ENCODE results near the gene P3R3URF.
"Not testable (repeated sequence)": the region's sequence is repeated elsewhere in the genome, so short reads cannot be mapped to it uniquely, and the experiment has no call there.

The P3R3URF gene
- total RNA-seq, result 0 reads per million in 2 donors

DNA sequence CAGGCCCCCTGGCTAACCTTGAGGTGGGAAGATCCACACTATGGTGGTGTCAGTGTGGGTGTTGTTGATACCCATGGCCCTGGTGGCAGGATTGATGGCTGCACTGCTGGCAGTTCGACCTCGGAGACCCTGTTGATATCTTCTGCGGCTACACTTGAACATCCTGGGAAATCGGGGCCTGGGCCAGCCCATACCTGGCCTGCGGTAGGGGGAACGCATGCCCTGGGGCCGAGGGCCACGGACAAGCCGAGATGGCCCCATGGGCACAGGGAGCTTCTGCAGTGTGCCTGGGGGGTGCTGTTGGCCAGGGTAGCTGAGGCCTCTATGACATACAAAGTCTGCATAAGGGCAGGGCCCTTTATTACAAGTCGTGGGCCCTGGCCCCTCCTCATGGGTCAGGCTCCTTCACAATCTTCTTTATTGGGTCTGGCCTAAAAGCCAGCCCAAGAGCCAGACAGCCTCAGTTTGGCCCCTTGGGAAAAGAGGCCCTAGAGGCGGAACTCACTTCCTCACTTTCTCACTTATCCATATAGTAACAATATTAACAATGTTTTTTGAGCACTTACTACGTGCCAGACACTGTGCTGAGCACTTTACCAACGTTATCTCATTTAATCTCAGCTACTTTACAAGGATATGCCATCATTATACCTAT is at the start of gene P3R3URF:
P3R3URF (minus strand) TSS at position 278 of the 655 bp plus-strand sequence; CDS start at position 261, 17 bp downstream.
- no peak for DNase-seq

- no peak for DNase-seq
Observed at GRCh38 chr1:46224966-46225365, 48.7 kb upstream of the P3R3URF start.

GRCh38 chr1:46223472-46223943 is 47.2 kb upstream of the P3R3URF start:
- DNase-seq, result peak; percentile 31

DNA sequence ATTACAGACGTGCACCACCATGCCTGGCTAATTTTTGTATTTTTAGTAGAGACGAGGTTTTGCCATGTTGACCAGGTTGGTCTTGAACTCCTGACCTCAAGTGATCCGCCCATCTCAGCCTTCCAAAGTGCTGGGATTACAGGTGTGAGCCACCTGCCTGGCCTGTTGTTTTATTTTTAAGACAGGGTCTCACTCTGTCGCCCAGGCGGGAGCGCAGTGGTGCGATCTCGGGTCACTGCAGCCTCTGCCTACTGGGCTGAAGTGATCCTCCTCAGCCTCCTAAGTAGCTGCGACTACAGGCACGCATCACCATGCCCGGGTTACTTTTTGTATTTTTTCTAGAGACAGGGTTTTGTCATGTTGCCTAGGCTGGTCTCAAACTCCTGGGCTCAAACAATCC is 46.8 kb upstream of the P3R3URF start:
- DNase-seq, result not testable (repeated sequence)

GRCh38 chr1:46221749-46222148 is 45.5 kb upstream of the P3R3URF start:
- no peak for DNase-seq

DNA sequence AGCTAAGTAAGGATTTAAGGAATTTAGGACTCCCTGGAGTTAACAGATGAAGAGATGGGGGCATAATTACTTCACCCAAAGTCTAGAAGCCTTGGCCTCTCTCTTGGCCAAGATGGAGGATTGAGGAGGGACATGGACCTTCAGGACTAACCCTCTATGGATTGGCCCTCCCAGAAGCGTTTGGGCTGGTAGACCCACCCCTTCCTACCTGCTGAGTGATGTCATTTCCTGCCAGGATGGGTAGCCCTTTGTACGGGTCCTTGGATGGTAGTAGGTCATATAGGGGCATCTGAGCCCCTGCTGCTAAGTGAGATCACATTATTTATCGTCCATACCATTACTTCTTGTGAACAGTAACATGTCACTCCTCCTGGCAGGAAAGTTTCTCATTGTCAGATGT is 44.5 kb upstream of the P3R3URF start:
- no peak for DNase-seq

DNA sequence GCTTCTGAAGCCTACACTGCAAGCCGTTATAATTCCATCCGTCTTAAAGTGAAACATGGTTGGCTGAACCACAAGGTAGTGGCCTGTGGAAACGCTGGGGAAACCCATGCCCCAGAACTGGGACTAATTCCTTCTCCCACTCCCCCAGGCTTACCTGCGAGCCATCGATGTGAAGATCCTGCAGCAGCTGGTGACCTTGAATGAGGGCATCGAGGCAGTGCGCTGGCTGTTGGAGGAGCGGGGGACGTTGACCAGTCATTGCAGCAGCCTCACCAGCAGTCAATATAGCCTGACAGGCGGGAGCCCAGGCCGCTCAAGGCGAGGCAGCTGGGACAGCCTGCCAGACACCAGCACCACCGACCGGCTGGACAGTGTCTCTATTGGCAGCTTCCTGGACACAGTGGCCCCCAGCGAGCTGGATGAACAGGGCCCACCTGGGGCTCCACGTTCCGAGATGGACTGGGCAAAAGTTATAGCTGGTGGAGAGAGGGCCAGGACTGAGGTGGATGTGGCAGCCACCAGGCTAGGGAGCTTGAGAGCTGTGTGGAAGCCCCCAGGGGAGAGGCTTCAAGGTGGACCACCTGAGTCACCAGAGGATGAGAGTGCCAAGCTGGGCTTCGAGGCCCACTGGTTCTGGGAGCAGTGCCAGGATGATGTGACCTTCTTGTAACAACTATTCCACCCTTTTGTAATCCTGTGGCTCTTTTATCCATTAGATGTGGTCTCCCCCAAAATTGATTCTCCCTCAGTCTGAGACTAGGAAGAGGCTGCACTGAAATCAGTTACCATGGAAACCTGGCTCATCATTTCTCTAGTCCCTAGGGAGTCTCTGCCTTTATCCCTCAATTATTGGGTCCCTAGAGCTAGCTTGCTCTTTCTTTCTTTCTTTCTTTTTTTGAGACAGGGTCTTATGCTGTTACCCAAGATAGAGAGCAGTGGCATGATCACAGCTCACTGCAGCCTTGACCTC is 43.5 kb upstream of the P3R3URF start:
- no peak for DNase-seq

DNA sequence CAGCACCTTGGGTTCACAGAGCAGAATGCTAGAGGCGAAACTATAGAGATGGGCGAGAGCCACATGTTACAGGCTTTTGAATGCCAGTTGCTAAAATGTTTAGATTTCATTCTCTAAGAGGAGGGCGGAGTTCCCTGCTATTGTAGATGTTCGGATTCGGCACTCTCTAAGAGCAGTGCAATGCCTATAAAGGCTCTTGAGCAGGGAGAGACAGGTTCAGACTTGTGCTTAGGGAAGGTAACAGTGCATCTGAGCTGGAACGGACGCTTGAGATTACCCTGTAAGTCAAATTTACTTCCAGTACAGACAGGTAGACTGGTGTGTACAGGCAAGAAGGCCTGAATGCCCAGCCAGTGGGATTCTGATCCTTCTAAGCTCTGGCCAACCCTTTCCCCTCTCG is 42.2 kb upstream of the P3R3URF start:
- DNase-seq, result no peak

- DNase-seq, result no peak
Observed at GRCh38 chr1:46215504-46215903, 39.2 kb upstream of the P3R3URF start.

DNA sequence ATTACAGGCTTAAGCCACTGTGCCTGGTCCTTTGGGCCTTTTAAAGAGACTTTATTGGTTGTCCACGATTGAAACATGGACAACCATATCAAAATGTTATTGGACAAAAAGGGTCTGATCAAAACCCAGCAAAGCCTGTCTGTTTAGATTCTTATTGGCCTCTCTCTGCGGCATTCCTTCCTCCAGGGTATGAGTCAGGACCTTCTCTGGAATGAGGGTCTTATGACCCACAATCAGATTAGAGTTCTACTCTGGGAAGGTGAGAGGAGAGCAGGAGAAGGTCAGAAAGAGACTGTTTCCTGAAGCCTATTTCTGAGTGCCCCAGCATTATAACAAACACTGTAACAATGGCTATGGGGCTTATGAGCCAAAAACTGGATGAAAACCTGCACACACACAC is 34.8 kb upstream of the P3R3URF start:
- DNase-seq, result no peak

- DNase-seq, result no peak
Observed at GRCh38 chr1:46210561-46210960, 34.3 kb upstream of the P3R3URF start.

DNA sequence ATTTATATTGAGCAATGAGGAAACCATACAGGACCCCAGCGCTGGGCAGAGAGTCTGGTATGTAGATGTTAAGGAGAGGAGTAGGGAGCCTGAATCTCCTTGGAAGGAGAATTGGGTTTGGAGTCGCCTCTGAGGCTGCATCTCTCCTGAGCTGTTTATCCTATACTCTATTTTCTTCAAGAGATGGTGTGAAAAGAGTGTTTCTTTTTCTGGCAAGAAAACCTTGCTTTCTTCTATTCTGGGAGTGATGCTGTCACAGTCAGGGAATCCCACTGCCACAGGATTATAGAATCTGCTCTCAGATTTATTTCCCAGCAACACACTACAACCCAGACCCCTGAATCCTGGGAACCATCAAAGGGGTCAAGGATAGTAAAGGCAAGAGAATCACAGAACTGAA is 30.1 kb upstream of the P3R3URF start:
- no peak for DNase-seq

GRCh38 chr1:46205791-46206190 is 29.5 kb upstream of the P3R3URF start:
- DNase-seq, result no peak

DNA sequence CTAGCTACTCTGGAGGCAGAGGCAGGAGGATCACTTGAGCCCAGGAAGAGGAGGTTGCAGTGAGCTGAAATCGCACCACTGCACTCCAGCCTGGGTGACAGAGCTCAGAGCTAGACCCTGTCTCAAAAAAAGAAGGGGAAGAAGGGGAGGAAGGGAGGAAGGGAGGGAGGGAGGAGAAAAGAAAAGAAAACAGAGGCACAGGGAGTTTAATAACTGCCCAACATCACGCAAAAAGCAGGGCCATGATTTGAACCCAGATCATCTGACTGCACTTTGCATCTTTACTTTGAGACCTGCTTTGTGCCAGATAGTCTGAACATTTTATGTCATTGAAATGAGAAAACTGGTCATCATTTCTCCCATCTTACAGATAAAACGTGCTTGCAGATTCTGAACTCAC is 28.9 kb upstream of the P3R3URF start:
- DNase-seq, result no peak

DNA sequence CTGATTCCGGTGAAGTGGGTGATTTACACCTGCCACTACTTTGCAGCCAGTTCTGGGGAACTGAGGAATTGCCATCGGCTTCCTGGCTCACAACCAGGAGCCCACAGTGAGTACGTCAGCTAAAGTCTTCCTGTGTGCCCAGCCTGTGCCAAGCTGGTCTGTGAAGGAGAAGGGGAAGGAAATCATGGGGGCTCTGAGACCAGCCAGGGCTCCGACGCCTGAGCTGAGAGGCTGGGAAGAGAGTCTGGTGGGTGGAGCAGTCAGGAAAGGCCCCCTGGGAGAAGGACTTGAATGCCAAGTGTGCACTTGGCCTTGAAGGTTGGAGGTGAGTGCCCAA is 28.1 kb upstream of the P3R3URF start:
- DNase-seq, result no peak

DNA sequence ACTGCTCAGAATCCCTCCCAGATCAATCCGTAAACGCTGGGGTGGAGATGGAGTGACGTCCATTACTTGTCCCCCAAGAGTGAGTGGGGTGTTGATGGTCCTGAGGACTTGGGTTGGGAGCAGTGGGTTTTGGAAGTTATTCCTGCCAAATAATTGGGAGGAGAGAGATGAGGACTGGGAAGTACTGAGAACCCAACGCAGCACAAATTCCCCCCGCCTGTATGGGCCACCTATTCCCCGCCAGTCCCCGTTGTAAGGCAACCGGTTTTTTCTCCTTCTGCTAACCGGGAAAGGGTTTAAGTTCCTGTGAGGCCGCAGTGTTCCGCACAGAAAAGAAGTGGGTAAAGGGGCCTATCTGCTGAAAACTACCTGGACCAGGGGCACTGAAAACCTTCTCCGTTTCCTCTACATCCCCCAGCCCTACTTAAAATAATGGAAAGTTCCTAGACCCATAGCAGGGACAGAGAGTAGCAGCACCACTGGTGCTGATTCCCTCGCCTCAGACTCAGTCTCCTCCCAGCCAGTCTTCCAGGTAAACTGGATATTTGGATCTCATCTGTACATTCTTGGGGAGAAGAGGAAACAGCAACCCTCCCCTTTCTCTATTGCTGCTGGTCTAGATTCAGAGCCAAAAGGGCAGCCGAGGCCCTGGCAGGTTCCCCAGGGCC is 27.6 kb upstream of the P3R3URF start:
- no peak for DNase-seq

- no peak for DNase-seq
Observed at GRCh38 chr1:46199233-46199749, 23.0 kb upstream of the P3R3URF start.

DNA sequence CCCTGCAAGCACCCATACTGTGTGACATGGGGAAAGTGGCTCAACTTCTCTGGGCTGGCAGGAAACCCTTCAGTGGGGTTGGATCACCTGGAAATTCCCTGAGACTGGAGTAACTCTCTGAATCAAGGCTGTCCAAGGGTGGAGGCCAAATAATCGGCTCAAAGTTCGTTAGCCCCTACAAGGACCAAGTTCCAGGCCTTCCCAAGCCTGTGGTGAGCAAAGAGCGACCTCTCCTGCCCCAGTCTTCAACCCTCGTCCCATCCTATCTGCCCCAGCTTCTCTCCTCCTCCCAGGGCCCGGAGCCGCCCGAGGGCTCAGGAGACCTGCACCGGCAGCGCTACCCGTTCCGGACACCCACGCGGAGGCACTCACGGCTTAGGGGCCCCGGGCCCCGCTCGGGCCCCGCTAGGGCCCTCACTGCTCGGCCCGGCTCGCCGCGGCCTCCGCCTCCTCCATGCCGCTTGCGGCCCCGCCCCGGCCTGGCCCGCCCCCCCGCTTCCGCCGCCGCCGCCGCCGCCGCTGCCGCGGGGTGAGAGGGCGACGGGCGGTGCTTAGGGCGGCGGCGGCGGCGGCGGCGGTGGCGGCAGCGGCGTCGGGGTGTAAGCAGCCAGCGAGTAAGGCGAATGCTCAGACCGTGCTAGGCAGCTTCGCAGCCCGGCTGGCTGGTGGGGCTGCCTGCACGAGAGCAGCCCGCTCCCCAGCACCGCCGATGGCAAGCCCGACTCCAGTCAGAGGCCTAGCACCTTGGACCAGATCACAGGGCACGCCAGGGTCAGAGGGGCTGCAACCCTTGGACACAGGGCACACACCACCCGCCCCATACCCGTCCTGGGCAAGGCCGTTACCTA is 21.9 kb upstream of the P3R3URF start, which contains the start of gene POMGNT1:
POMGNT1 (minus strand) TSS at position 471 of the 848 bp plus-strand sequence. CDS start 613 bp downstream, outside the sequence.
- peak; percentile 66 for DNase-seq

GRCh38 chr1:46197560-46197963 is 21.3 kb upstream of the P3R3URF start:
- DNase-seq, result no peak

- DNase-seq, result no peak
Observed at GRCh38 chr1:46196609-46197008, 20.3 kb upstream of the P3R3URF start.

DNA sequence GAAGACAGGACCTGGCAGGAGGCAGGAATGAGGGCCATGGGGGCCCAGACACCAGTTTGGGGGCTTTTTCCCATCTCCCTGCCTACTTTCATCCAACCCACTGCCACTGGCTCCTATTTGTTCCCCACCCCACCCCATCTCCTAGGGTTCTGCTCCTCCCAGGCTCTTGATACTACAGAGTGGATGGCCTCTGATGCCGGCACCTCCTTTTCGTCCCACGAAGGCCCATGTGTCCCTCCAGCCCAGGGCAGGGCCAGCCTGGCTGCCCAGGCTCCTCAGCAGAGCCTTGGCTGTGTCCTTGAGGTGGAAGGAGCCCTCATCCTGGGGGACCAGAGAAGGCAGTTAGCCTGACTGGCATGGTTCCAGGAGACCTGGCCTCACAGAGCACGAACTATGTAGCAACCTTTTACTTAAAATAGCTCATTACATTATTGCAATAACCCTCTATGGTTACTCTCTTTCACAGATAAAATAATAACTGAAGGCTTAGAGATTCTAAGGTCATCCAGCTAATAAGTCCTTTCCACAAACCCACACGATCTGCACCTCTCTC is 18.4 kb upstream of the P3R3URF start:
- DNase-seq, result no peak
